HepG2 (cell line): ENCODE data around the gene FNDC3B. TPM values are rescaled to one million over a fixed set of nuclear protein-coding genes. Genes with fewer than 3 reads are reported as not detected.
A peak's percentile ranks its signal among the peaks of the same experiment; 100 is the strongest.

ENCODE experiments used
- BCL6 ChIP-seq: IDR thresholded peaks from 2 replicates; pipeline ENCODE4 v1.6.1; 2016; ENCODE audit warnings: missing genetic modification reagents, missing compliant biosample characterization
- FOXA1 ChIP-seq, 2 experiments: fragments of 450-650 bp in 1 of 2; sonication (generic) in 1 of 2; formaldehyde crosslinking in 1 of 2; IDR thresholded peaks; 2 replicates each; pipeline versions ENCODE4 v1.4.0 to v1.6.1; 2016 to 2020; ENCODE audit warnings: missing genetic modification reagents in 1 of 2
- HDAC2 ChIP-seq: sonication (generic); formaldehyde crosslinking; IDR thresholded peaks from 2 replicates; pipeline ENCODE4 v1.4.0; 2020; ENCODE audit warnings: missing genetic modification reagents
- HNF4G ChIP-seq, 2 experiments: sonication (generic) in 1 of 2; formaldehyde crosslinking in 1 of 2; IDR thresholded peaks; 2 replicates each; pipeline versions ENCODE4 v1.4.0 to v1.6.1; 2011 to 2020; ENCODE audit warnings: borderline replicate concordance in 2 of 2, low read depth in 2 of 2, mild to moderate bottlenecking in 2 of 2, low read length in 1 of 2, missing genetic modification reagents in 1 of 2, moderate library complexity in 1 of 2
- PHF21A ChIP-seq: sonication (generic); formaldehyde crosslinking; IDR thresholded peaks from 2 replicates; pipeline ENCODE4 v1.5.0; 2020; ENCODE audit warnings: mild to moderate bottlenecking, missing genetic modification reagents
- POGZ ChIP-seq: sonication (generic); formaldehyde crosslinking; IDR thresholded peaks from 2 replicates; pipeline ENCODE4 v1.4.0; 2020; ENCODE audit warnings: mild to moderate bottlenecking, missing genetic modification reagents
- SAP130 ChIP-seq: IDR thresholded peaks from 2 replicates; pipeline ENCODE4 v1.6.1; 2016; ENCODE audit warnings: low read depth
- SOX13 ChIP-seq, 3 experiments: fragments of 450-650 bp in 1 of 3; sonication (generic) in 1 of 3; formaldehyde crosslinking in 1 of 3; IDR thresholded peaks in 2 of 3; conservative IDR thresholded peaks in 1 of 3; 2 replicates each; pipeline versions ENCODE4 v1.5.0 to v1.6.1; 2016 to 2020; ENCODE audit warnings: antibody characterized with exemption in 1 of 3, mild to moderate bottlenecking in 1 of 3, missing compliant biosample characterization in 1 of 3, missing genetic modification reagents in 1 of 3, moderate library complexity in 1 of 3
- SOX5 ChIP-seq: IDR thresholded peaks from 2 replicates; pipeline ENCODE4 v1.6.1; 2016; ENCODE audit warnings: borderline replicate concordance
- ZEB1 ChIP-seq: IDR thresholded peaks from 2 replicates; pipeline ENCODE4 v1.6.1; 2012; ENCODE audit warnings: mild to moderate bottlenecking, low read depth, inconsistent platforms; ENCODE audit not compliant: insufficient replicate concordance
- ZMYM4 ChIP-seq: sonication (generic); formaldehyde crosslinking; IDR thresholded peaks from 2 replicates; pipeline ENCODE4 v1.8.1; 2023; ENCODE audit warnings: mild to moderate bottlenecking, missing genetic modification reagents
- ZNF597 ChIP-seq: sonication (generic); formaldehyde crosslinking; IDR thresholded peaks from 2 replicates; pipeline ENCODE4 v1.5.0; 2020; ENCODE audit warnings: missing genetic modification reagents
- ZNF644 ChIP-seq: IDR thresholded peaks from 2 replicates; pipeline ENCODE4 v1.6.1; 2016; ENCODE audit warnings: low read depth
- polyA plus RNA-seq, 8 experiments: library from polyadenylated mRNA; depleted of rRNA in 3 of 8; stranded (reverse) in 7 of 8; unstranded in 1 of 8; fragments of >200 nt; fragmentation: Illumina TruSeq in 4 of 8; extraction: Trizol in 4 of 8; gene quantifications; 2 replicates each; pipeline versions ENCODE4 v1.2.1 to v1.2.3, GENCODE V29; 2011 to 2016; ENCODE audit warnings: low read depth in 4 of 8, missing spikeins in 1 of 8, mixed read lengths in 1 of 8; ENCODE audit not compliant: insufficient read depth in 1 of 8
- total RNA-seq, 5 experiments: library from RNA; depleted of rRNA; stranded (reverse); fragments of >200 nt; fragmentation: Illumina TruSeq; extraction: Trizol; gene quantifications; 2 replicates each; pipeline ENCODE4 v1.2.3, GENCODE V29; 2016; ENCODE audit warnings: low read depth in 1 of 5
- TF ChIP-seq, protein P1 (sequence below): IDR thresholded peaks from 2 replicates; pipeline ENCODE4 v1.6.1; 2016; ENCODE audit warnings: low read depth
- TF ChIP-seq, protein P2 (sequence below): sonication (generic); formaldehyde crosslinking; IDR thresholded peaks from 2 replicates; pipeline ENCODE4 v1.5.1; 2020; ENCODE audit warnings: mild to moderate bottlenecking, missing genetic modification reagents, moderate library complexity

The FNDC3B gene
- total and polyA plus RNA-seq, 2 of the 13 experiments (the other 11 are each of a cell fraction or from before 2014, with no cell fraction given) = 74.8 to 103 TPM

- TF ChIP-seq, protein P1, sequence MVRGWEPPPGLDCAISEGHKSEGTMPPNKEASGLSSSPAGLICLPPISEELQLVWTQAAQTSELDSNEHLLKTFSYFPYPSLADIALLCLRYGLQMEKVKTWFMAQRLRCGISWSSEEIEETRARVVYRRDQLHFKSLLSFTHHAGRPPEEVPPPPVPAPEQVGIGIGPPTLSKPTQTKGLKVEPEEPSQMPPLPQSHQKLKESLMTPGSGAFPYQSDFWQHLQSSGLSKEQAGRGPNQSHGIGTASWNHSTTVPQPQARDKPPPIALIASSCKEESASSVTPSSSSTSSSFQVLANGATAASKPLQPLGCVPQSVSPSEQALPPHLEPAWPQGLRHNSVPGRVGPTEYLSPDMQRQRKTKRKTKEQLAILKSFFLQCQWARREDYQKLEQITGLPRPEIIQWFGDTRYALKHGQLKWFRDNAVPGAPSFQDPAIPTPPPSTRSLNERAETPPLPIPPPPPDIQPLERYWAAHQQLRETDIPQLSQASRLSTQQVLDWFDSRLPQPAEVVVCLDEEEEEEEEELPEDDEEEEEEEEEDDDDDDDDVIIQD = 0 out of 2 replicates have a peak, but pooled peaks have one; percentile 17
- TF ChIP-seq HNF4G (IDR thresholded peaks at IDR 0.05; ENCODE audit: borderline replicate concordance, low read depth, low read length) = peak; percentile 81
- no peak; the same call in 1 of the 2 replicates for TF ChIP-seq HNF4G (CRISPR knock-in tag; IDR thresholded peaks at IDR 0.05; ENCODE audit: borderline replicate concordance, low read depth)
- TF ChIP-seq SOX13 (IDR thresholded peaks at IDR 0.05) = no peak
- peak in 1 of 2 experiments; percentile 63; a peak in 2 of 4 replicates for TF ChIP-seq SOX13 (CRISPR knock-in tag; conservative IDR thresholded peaks at IDR 0.05 in 1 of 2, IDR thresholded peaks at IDR 0.05 in 1 of 2)
- TF ChIP-seq ZNF644 = peak; percentile 50; the same call in 1 of the 2 replicates
- peak; percentile 78; the same call in 1 of the 2 replicates for TF ChIP-seq POGZ (CRISPR knock-in tag)
- no peak for TF ChIP-seq FOXA1 (IDR thresholded peaks at IDR 0.05)
- peak; percentile 89 for TF ChIP-seq FOXA1 (CRISPR knock-in tag; IDR thresholded peaks at IDR 0.05)
- TF ChIP-seq BCL6 (CRISPR knock-in tag) = peak; percentile 75
- peak; percentile 70 for TF ChIP-seq PHF21A (CRISPR knock-in tag)
- peak; percentile 91 for TF ChIP-seq ZEB1
- peak; percentile 85 for TF ChIP-seq HDAC2 (CRISPR knock-in tag)
- TF ChIP-seq, protein P2, sequence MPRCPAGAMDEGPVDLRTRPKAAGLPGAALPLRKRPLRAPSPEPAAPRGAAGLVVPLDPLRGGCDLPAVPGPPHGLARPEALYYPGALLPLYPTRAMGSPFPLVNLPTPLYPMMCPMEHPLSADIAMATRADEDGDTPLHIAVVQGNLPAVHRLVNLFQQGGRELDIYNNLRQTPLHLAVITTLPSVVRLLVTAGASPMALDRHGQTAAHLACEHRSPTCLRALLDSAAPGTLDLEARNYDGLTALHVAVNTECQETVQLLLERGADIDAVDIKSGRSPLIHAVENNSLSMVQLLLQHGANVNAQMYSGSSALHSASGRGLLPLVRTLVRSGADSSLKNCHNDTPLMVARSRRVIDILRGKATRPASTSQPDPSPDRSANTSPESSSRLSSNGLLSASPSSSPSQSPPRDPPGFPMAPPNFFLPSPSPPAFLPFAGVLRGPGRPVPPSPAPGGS (CRISPR knock-in tag) = no peak
- peak; percentile 41; the same call in 1 of the 2 replicates for TF ChIP-seq SOX5
- TF ChIP-seq ZNF597 (CRISPR knock-in tag) = no peak
- TF ChIP-seq ZMYM4 (CRISPR knock-in tag) = peak; percentile 82
- TF ChIP-seq SAP130 (CRISPR knock-in tag) = peak; percentile 63
Observed at GRCh38 chr3:172080503-172080902, 41.1 kb downstream of the FNDC3B start (continued).
